ENCODE results near the gene OR4F3.
"Not testable (repeated sequence)": the region's sequence is repeated elsewhere in the genome, so short reads cannot be mapped to it uniquely, and the experiment has no call there.

OR4F3 gene

GRCh38 chr5:181366968-181367367 lies at the start of gene OR4F3:
Gene OR4F3, plus strand, starts transcription at chr5:181367268.
- not testable (repeated sequence) for DNase-seq

All from NCI-H82 (cell line).